GM18508 (cell line): ENCODE measurements around the gene MYLK2.

Source experiments
- ATAC-seq: cut with Tn5 transposase; IDR thresholded peaks from one replicate; pipeline ENCODE4 v1.9.1; 2021; ENCODE audit warnings: moderate number of reproducible peaks; ENCODE audit not compliant: insufficient read depth, unreplicated experiment

MYLK2 gene

DNA sequence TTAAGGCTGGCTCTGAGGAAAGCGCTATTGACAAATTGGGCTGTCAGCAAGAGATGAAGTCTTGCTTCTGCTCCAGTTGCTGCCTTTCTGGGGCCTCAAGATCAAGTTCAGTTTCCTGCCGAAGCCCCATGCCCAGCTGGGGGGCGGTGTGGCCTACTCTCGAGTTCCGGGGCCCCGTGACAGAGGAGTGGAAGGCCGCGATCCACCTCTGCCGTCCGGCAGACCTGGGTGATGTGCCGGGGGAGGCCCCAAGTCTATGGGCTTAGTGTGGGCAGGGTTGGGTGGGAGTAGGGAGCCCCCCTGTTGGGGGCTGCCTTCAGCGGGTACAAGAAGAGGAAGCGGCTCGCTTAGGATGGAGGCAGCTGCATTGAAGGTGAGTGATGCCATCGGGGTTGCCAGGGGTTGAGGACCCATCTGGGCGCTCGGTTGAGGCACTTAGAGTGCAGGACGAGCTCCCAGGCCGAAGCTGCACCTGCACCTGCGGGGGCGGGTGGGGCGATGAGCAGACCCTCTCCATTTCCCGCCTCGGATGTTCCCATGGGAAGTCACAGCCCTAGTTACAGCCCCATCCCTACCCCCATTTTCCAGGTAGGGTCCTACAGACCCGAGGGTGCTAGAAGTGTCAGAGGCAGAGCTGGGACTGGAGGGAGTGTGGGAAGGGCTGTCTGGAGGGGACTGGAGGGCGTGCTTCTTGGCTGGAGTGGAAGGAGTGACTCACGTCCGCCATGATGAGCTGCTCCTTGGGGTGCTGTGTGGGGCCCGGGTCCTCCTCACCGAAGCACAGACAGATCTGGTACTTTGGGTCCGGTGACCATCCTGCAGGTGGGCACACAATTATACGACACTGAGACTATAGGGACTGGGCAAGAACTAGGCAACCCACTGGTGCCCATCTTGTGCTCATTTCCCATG lies 29.2 kb downstream of the MYLK2 start:
- no peak for ATAC-seq

DNA sequence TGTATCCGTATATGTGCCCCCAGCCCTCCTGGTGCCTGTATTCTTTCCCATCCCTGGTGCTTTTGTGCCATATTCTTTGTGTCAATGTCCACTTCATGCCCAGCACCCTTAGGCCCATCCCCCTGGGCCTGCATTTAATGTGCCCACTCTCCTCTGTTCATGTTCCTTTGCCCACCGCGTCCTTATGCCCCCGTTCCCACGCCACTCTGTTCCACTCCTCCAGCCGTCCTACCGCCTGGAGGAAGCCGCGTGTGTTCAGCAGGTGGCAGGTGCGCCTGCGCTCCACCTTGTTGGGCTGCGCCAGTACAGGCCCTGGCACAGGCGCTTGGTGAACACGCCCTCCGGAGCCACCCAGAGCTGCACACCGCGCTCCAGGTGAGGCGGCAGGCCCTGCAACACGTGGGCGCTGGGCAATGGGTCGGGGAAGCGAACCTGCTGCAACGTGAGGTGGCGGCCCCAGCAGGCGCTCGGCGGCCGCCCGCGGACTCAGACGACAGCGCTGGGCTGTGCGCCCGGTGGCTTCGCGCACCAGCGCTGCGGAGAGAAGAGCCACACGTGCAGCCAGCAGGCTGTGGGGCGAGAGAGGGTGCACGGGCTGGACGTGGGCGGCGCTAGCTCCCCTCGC lies 30.3 kb downstream of the MYLK2 start:
- ATAC-seq = no peak

DNA sequence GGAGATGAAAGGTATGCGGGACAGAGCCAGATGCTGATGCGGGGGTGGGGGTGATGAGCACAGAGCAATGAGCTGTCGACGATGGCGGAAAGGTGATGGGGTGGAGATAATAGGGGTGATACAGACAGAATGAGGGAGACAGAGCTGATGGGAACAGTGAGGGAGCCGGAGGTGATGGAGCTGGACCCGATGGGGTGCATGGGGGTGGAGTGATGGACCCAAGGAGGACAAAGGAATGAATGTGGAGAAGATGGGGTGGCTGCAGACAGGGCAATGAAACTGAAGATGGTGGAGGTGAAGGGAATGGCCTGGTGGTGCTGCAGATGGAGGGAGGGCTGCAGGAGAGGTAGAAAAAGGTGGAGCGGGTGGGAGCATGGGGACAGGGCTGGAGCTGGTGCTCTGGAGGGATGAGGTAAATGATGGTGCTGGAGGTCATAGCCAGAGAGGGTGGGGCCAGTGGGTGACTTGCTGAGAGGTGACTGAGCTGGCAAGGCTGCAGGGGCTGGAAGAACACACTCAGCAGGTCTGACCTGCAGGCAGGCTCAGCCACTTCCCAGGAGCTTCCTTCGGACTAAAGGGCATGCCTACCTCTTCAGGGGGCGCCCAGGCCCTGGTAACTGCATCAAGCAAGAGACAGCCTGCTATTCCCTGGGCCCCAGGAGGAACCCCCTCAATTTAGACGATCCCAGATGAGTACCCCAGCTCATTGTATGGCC lies 32.2 kb downstream of the MYLK2 start:
- ATAC-seq = no peak

DNA sequence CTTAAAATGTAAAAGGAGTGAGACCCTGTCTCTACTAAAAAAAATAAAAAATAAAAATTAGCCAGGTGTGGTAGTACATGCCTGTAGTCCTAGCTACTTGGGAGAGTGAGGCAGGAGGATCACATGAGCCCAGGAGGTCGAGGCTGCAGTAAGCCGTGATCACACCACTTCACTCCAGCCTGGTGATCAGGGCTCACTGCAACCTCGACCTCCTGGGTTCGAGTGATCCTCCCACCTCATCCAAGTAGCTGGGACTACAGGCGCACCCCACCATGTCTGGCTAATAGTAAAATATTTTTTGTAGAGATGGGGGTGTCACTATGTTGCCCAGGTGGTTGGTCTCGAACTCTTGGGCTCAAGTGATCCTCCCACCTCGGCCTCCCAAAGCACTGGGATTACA lies 34.3 kb downstream of the MYLK2 start:
- no peak for ATAC-seq

DNA sequence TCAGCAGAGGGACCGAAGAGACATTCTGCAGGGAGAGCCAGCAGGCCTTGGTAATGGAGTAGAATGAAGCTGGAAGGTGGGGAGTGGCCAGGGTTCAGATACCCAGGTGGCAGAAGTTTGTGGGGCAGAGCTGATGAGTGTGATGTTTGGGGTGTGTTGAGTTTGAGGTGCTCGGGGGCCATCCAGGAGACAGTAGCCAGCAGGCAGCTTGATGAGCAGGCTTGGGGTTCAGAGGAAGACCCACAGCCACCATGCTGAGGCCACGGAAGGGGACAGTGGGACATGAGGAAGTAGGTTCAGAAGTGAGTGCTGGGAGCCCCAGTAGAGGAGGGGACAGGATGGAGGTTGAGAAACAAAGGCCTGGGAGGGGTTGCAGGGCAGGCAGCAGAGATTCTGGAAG lies 37.4 kb downstream of the MYLK2 start:
- no peak for ATAC-seq

DNA sequence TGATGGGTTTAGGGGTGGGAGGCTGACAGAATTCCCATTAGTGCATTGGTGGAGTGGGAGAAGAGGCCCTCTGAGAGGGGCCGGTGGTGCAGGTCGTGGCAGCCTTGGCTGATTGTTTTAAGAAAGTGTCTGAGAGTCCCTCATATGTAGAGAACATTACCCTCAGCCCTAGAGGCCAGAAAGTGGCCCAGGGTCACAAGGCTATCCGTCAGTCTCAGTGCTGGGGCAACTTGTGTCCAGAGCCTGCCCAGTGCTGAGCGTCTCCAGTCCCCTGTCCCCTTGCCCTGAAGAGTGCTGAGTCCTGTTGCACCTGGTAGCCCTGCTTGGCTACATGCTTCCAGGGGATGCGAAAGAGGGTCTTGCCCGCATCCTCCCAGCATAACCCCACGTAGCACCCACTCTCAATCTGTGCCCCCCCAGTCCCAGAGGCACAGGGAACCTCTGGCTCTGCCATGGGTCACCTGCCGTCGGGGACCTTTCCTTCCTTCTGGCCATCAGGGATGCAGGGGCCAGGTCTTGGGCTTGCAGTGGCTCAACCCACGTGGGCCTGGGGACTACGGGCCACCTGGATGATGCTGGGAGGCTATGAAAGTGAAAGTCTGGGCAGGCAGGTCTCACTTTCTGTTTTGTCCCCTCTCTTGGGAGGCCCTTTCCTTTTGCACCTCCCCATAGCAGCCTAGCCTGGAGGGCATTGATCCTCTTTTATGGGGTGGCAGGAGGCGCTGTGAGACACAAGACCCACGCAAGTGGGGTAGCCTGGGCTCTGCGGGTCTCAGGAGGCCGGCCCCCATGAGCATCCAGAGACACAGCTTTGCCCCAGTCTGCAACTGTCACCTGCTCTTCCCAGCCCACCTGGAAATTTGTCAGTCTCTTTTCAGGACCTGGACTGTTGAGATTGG lies 39.0 kb downstream of the MYLK2 start:
- no peak for ATAC-seq

DNA sequence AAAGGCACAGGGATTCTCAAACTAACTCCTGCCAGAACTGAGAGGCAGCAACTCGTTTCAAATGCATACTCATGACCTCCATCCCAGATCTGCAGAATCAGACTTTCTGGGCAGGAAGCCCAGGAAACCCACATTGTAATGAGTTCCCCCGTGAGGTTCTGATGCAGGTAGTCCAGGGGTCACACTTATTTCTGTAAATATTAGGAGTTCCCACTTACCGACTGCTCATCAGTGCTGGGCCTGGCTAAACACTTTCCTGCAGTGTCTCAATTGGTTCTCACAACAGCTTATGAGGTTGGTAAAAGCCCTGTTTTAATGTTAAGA lies 39.6 kb downstream of the MYLK2 start:
- ATAC-seq = no peak

DNA sequence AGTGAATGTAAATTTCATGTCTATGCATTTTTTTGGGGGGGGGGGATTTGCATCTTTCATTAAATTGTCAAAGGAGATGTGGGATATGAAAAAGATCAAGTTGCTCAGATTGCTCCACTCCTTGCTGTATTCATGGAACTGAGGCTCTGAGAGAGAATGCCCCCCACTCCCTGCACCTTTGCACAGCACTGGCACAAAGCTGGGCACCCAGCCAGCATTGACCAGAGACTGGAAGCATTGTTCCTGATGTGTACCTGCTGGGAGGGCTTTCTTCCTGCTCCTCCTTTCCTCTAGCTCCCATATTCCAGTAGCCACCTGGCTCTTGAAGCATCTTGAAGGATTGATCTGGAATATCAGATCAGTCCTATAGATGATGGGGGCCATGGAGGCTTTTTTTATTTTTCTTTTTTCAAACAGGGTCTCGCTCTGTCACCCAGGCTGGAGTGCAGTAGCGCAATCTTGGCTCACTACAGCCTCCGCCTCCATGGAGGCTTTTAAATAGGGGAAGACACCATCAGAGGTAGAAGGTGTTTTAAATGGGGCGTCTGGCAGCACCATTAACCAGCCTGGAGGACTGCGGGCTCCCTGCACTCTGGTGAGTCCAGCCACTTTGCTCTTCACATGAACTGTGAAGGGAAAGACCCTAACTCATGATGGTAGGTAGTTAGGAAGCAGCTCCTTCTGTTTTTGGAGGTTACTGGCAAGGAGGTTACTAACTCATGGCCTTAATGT lies 40.3 kb downstream of the MYLK2 start:
- no peak for ATAC-seq

DNA sequence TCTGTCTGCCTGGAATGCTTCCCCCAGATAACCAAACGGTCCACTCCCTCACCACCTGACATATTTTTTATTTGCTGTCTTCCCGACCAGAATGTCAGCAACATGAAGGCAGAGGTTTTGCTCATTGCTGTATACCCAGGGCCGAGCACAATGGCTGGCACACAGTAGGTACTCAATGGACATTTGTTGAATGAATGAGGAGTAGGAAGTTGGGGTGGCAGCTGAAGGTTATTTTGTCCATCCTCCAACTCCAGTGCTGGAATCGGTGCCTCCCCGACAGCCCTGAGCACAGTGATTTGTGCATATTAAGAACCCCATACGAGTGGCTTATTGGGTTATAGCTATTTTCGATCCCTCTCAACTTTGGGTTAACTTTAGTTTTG lies 40.8 kb downstream of the MYLK2 start:
- no peak for ATAC-seq

DNA sequence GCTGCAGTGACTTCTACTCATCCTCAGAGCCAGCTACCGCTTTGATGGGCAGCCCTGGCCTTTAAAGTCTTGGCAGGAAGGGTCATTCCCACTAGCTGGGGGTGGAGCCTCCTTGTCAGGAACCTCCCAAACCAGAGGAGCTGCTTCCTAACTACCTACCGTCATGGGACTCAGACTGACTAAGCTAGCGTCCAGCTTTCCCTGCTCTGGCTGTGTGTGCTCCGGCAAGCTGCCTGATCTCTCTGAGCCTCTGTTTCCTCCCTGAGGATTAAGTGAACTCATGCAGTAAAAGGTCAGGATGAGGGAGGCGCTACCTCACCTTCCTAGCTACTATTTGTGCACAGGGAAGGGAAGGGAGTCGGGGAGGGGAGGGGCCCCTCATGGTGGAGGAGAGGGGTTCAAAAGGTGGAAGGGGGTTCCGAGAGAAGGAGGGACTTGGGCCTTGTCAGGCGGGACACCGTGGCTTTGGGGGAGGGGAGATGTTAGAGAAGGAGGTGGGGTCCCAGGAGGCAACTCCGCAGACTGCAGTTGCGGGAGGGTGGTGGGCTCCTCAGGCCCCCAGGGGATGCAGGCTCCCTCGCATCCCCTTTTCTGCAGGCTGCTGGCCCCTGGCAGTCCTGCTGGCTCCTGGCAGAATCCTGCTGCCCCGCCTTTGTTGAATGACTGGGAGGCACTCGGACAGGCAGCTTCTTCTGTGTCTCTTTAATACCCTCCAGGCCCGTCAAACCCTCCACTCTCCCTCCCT lies 41.4 kb downstream of the MYLK2 start:
- ATAC-seq = no peak

DNA sequence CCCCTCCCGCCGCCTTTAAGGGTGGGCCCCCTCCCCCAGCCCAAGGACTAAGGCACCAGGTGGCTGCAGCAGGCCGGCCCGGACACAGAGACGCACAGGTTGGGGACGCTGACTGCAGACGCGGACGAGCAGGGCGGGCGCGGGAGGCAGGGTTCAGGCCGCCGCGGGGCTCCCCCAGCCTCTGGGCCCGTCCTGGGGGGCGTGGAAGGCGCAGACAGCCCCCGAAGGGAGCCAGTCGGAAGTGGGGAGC lies 41.9 kb downstream of the MYLK2 start:
- ATAC-seq = no peak

DNA sequence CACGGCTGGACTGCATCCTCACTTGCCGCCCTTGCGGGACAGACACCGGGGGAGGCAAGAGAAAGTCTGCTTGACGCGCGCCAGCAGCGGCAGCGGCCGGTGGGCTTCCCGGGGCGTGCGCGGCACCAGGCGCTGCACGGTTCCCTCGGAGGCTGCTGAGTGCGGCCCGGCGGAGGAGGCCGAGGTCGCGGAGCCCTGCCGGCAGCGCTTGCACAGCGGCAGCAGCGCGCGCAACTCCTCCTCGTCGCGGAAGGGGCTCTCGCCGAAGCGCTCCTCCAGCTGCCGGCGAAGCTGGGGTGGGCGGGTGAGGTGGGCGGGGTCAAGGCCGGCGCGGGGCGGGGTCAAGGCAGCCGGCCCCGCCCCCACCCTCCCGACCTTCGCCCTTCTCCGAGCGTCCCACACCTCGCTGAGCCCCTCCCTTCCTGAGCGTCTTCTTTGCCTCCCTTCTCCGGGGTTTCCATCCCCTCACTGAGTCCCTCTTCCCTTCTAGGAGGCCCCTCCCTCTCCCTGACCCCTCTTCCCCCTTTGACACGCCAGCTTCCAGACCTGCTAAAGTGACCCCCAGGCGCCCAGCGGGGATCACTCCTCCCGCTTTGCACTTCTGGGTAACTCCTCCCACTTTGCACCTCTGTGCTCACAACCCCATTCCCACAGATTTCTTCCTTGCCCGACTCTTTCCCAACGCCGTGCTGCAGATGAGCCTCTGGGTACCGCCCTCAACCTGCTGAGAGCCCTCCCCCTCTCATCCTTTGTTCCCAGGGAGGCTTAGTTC lies 42.4 kb downstream of the MYLK2 start:
- no peak for ATAC-seq

DNA sequence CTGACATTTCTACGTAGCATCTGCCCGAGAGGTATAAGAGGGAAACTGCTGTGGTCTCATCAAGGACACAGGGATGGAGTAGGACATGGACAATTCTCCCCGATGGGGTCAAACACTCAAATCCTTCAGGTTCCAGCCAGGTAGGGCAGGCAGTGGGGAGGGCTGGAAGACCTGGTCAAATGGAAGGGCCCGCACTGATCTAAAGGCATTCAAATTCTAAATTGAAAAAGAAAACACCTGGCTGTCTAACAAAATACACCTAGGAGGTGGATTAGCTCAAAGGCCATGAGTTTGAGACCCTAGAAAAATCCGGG lies 43.0 kb downstream of the MYLK2 start:
- ATAC-seq = no peak

DNA sequence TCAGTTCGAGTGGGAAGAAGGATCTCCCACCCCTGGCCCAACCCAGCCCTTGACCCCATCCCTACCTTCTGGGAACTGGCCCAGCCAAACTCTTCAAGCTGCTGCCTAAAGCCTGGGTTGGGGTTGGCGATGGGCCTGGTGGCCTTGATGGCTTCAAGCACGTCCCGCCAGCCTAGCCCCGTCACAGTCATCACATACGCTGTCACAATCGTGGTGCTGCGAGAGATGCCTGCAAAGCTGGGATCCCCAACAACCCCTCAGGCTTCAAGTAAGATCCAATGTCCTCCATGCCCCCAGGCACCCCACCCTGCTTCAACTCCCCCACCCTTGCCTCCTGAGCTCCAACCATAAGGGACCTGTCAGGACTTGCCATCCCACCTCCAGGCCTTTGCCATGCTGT lies 43.4 kb downstream of the MYLK2 start:
- no peak for ATAC-seq

DNA sequence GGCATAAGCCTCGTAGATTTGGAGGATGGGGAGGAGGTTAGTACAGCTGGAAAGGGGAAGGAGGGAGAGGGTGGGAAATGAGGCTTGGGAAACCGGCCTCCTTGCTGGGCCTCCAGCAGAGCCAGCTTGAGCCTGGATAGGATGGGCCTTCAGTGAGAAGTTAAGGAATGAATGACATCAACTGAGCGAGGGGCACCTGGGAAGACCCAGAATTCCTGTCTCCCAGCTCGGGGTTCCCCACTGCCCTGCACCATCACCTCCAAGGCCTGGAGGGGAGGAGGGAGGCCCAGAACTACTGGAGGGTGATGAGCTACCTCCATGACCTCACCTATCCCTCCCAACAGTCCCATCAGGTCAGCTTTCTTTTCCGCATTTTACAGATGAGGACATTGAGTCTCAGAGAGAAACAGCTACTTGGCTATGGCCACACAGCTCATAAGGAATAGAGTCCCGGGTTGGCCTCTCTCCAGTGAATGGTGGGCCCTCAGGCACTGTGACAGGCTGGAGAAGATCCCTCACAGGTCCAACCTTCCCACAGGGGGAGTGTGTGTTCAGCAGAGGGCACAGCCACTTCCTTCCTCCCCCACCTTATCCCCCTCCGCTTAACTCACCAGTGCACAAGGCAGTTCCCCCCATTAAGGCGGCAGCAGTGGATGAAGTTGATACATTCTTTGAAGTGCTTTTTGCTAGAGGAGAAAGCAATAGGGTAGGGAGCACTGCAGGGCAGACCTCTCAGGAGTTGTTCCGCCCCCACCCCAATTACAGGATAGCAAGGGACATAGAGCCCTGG lies 44.3 kb downstream of the MYLK2 start:
- no peak for ATAC-seq

DNA sequence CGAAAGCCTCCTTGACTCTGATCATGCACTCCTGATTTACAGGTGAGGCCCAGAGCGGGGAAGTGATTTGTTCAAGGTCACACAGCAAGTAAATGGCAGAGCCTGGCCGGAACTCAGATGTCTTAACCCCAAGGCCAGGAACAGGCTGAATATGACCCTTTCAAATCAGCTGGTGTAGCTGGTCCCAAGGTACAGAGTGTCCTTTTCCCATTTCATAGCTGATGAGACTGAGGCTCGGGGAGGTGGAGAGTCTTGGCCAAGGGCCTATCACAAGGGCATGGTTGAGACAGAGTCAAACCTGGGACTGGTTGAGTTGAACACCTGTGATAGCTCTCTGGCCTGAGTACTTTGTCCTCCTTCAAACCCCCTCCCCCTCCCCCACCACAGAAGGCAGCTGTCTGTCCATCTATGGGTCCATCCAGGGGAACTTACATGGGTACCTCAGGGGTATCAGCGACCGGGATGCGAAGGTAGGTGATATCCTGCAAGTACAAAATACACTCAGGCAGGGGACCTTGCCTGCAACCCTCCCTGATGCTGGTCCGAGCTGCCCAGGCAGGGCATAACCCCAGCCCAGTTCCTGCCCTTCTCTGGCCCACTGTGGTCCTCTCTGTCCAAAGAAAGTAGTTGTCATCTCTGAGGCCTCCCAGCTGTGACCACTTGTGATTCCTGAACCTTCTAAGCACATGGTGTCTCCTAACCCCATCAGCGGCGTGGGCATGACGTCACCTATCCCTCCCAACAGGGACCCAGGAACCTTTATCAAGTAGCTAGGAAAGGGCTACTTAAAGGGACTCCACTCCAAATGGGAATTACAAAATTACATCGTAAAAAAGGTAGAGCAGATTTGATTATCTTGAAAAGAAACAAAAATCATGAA lies 45.6 kb downstream of the MYLK2 start:
- ATAC-seq = no peak

DNA sequence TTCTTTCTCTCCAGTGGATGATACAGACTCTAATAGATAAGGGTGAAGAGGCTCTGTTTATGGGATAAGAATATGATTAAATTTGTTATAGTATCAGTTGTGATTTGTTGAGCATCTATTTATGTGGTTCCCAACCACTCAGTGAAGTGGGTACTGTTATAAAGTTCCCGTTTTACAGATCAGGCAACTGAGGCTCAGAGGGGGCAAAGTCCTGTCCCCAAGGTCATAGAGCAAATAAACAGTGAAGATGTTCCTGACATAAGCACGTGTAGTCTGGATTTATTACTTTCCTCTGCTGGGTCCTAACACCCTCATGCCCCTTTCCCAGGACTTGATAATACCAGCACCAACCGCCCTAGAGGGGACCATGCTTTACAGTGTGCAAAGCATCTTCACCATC lies 47.1 kb downstream of the MYLK2 start:
- no peak for ATAC-seq
